Hematopoietic multipotent progenitor cell treated with erythropoietin and hydrocortisone succinate and interleukin-3 and kit ligand, for 15 days (in vitro differentiated cells): ENCODE results near the gene C6.
"Not testable (repeated sequence)": the region's sequence is repeated elsewhere in the genome, so short reads cannot be mapped to it uniquely, and the experiment has no call there.

ENCODE experiments used
- DNase-seq: peaks from one replicate; pipeline ENCODE4 v3.0.0-alpha.2; 2015; ENCODE audit warnings: low spot score

The C6 gene

DNA sequence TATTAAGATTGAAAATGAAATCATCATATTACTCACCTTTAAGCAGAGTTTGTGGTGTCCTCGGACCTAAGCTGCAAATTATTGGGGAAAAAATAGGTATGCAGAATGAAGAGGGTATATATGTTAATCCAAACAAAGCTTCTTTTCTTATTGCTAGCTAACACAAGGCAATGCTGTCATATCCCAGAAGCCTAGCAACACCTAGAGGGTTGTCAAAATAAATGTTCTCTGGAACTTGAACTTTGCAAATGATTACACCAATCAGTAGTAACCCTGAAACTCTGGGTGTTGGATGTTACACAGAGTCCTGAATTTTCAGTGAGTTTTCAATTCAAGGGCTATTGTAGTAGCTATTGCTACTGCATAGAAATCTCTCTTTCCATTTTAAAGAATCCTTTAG, at the start of gene C6:
C6 (minus strand) TSS at position 193 of the 400 bp plus-strand sequence. CDS start 10,302 bp downstream, outside the sequence.
- no peak for DNase-seq

DNA sequence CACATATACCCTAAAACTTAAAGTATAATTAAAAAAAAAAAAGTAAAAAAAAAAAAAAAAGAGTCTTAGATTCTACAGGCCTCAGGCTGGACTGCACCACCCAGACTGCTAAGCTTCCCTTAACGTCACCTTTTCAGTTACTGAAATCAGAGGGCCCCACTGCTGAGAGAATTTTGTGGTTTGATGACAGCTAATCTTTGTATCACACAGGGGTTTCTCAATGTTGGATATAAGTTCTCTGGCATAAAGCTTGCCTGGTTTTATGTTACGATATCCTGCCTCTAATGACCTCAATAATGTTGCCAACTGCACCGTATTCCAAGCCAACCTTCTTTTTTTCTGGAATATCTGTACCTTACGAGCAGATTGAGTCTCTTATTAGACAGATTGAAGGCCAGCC, 43.1 kb upstream of the C6 start:
- DNase-seq: no peak

DNA sequence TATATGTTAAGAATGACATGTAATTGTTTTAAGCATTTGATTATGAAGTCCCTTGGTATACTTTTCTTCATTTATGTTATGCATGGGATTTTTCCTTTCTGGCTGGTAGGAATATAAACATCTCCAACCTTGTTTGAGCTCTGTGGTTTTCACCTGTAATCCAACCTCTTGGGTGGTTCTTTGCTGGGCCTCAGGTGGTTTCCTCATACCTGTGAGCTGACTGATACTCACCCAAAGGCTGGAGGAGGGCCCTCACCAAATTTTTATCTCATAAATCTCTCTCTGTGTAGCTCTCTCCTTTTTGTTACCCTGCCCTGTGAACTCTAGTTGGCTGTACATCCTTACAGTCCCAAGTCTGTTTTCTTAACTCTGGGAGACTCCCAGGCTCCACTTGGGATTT, 39.8 kb upstream of the C6 start:
- DNase-seq: no peak

DNA sequence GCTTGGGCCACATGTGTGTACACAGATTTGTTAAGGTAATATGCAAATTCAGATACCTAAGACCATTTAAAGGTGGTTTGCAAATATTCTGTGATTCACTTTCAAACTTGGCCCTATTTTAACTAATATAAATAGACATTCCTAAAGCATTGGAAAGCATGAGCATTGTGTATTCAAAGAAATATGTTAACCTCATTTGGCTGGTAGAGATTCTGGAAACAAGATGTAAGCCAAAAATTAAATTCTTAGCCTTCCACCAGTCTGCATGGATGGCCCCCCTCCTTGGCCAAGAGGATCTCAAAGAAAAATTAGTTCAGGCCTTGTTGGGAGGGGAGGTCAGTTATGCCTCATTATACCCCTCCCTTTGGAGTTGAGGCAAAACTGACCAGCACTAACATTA, 38.7 kb upstream of the C6 start:
- no peak for DNase-seq

DNA sequence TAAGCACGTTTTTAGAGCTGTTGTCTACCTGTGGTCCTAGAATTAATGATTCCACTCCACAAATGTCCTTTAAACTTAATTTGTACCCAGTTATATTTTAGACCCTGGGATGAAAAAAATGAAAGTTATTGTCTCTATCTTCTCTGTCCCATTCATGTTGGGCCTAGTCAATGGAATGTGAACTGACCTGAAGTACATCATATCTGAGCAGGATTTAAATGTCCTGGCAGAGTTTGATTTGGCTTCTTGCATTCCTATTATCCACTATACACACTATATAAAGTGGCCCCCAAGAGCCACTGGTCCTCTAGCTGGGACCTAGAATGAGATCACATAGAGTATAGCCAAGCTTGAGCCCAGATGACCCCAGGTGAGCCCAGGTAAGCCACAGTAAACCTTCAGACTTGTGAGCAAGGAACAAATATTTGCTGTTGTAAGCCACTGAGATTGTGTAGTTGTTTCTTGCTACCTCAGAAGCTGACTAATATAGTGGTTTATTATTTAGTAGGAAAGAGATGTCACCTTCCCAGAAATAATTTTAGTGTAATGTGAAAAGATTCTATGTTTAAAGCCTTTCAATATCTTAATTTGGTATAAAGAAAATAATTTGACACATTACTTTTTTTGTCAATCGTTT, 37.1 kb upstream of the C6 start:
- DNase-seq: no peak

DNA sequence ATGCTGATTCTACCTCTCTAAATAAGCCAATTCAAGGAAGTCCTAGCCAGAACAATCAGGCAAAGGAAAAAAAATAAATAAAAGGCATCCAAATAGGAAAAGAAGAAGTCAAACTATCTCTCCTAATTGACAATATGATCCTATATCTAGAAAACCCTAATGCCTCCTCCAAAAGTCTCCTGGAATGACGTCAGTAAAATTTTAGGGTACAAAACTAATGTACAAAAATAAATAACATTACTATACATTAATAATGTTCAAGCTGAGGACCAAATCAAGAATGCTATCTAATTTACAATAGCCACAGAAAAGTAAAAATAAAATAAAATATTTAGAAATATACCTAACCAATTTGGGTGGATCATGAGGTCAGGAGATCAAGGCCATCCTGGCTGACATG, 33.8 kb upstream of the C6 start:
- no peak for DNase-seq

DNA sequence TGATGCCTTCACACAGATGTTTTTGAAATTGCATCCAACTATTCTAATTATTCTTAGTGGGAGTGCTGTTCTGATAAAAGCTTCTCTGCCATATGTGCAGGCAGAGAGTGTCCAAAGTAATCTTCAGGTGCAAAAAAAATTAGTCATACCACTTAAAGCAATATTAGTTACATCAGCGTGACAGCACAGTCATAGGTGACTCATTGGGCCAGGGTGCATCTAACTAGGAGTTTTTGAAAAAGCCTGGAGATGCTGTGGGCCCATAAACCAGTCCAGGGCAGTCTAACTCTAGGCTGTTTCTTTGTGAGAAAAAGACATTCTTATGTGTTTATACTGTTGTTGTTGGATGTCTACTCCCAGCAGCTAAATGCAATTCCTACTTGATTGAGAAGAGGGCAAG, 33.0 kb upstream of the C6 start:
- DNase-seq: no peak

DNA sequence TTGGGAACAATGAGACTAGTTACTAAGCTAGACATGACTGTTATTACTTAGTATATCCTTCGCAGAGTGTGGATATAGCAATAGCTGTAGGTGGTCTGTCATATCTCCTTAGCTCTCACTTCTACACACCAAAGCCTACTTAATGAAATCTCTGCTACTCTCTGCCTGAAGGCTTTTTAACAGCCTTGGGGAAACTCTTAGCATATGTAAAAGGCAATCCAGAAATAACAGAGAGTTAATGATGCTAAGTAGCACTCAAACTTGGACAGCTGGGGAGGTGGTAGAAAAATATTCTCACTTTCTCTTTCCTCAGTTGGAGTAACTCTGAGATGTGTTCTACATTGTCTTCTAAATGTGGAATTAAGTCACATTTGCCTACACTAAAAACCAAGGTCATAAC, 30.2 kb upstream of the C6 start:
- DNase-seq: no peak

DNA sequence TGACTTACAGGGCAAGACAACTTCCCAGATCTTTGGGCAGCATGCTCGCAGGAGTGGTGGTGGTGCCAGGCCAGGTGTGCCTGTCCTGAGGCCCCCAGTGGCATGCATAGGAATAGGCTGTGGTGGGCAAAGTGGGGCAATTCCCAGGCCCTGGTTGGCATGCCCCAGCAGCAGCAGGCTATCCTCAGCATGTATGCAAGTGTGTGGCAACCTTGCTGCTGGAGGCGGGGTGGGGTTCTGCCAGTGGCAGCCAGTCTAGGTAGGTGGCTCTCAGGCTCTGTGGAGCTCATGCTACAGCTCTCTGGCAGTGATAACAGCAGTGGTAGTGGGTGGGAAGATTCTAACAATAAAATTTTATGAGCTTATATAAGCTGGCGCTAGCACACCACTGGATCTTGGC, 27.7 kb upstream of the C6 start:
- DNase-seq: no peak

DNA sequence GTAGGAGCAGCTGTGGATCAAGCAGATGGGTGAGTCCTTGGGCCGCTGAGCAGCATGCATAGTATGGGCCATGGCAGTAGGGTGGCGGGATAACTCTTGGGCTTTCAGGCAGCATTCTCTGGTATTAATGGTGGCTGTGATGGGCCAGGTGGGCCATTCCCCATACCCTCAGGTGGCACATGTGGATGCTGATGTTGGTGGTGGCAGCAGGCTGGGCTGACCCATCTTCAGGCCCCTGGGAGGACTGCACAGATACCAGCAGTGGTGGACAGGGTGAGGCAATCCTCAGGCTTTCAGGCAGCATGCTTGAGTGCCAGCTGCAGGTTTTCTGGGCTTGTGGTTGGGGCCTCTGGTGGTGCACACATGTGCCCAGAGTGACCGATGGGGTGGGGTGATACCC, 27.1 kb upstream of the C6 start:
- DNase-seq: no peak

DNA sequence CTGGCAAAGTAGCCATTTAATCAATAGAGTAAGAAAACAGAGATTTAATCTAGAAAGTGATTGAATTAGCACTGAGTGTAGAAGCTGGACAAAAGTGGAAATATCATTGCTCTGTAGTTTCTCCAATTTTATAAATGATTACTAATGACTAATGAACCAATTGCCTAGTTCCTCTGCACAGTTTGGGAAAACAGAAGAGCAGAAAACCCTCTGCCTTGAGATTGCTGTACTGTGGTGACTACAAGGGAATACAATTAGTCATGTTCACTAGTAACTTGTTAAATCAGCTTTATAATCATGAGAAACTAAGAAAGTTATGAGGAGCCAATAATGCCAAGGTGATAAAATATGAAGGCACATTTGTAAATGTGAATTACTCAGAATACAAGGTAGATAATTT, 21.1 kb upstream of the C6 start:
- DNase-seq: no peak

DNA sequence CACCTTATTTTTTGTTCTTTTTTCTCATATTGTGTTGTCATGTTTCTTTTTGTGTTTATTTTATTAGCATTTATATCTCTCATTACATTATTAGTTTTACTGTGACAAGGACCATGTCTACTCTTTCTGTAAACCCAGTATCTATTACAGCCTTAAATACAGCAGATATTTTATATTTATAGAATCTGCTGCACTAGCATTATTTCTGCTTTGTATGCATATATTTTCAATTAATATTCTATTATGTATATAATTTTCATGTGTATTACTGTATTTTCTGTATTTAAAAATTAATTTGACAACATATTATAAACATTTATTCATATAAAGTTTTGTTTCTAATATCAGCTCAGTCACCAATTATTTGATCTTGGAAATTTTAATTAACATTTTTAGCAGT, 19.5 kb upstream of the C6 start:
- no peak for DNase-seq

DNA sequence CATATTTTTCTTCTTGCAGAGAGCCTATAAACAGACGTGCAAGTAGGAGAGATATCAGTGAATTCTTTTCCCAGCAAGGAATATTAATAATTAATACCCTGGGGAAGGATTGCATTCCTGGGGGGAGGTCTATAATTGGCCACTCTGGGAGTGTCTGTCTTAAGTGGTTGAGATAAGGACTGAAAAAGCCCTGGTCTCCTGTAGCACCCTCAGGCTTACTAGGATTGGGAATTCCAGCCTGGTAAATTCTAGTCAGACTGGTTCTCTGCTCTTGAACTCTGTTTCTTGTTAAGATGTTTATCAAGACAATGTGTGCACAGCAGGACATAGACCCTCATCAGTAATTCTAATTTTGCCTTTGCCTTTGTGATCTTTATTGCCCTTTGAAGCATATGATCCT, 16.9 kb upstream of the C6 start:
- not testable (repeated sequence) for DNase-seq

DNA sequence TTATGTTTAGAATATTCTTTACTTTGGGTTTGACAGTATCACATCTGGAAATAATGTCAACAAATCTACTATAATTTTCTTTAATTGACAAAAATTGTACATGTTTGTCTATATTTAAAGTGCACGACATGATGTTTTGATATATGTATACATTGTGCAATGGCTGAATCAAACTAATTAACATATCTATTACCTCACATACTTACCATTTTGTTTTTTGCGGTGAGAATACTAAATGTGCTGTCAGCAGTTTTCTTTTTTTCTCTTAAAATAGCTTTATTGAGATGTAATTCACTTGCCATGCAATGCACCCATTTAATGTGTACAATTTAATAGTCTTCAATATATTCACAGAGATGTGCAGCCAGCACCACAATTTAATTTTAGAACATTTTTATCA, 10.6 kb upstream of the C6 start:
- no peak for DNase-seq

DNA sequence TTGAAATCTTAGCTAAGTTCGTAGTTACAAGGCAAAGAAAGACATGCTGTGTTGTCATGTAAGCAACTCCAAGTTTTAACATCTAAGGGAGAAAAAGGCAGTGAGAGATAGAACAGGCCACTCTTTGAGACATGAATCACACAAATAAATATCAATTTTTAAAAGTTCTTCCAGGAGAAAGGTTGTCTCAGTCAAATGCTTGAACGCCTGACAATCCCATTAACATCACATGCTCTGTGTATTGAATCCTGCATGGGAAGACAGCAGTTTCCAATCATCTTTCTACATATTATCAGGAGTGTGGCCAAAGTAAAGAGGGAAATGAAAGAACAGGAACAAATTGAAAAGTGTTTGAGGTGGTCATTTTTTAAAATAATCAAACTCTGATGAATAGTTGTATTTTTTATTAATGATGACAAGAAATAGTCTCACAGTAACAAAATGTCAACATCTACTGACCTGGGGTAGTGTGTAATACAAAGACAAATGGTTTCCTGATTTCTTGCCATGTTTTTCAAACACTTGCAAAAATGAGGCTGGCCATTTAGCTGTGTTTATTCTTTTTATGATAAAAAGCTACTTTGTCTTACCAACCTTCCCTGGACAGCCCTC, 6.4 kb upstream of the C6 start:
- DNase-seq: no peak

DNA sequence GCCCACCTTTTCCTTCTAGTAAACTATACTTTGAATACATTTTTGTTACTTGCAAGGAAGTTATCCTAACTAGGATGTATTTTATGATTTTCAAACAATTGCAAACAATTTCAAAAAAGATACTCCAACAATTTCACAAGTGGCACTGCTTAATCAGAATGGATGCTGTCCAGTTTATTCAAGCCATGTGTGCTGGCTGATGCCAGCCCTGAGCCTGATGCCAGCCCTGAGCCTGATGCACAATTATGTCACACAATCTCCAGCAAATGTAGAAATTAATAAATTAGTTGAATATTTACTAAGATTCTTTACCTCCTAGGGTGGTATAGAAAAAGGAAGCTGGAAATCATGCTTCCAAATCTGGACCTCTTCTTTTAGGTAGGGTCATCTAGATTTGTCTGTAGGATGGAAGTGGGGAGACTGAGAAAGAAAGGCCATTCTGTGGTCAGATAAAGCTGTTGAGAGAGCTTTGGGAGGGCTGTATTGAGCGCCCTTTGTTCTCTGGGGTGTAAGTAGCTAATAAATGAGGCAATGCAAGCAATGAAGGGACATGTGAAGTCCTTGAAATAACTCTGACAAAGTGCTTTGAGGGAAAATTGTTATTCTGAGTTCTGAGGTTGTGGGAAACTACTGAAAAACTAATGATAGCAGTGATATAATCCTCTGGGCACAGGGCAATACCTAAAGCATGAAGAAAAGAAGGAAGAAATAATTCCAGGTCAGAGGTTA, 5.8 kb upstream of the C6 start:
- no peak for DNase-seq

DNA sequence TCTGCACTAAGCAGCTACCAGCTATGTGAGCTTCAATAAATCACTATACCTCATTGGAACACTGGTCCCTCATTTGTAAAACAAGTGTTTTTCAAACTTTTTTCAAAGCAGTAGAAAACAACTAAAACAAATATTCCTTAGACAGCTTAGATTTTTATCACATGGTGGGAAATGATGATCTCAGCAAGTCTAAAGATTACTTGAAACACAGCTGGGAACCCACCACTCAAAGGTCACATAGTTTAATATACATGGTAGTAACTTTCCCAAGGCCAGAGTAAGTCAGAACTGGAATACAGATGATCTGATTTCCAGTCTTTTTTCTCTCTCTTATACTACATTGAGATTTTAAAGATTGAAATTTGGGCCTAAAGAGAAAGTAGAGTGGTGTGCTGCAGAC, 850 bp upstream of the C6 start:
- no peak for DNase-seq

DNA sequence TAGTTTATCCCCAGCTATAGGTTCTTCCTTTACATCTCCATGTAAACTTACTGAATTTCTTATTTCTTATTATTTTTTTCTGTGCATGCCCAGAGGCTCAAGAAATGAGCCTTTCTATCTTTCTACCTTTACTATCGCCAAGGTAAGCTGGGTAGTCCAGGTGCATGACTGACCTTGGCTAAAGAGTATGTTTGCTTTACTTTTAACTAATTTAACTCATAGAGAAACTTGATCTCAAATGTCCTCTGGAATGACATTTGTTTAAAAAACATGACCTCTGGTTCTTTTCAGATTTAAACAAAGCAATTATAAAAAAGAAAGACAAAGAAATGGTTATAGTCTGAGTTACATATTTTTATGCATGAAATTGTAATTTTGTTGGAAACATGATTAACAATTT, 397 bp downstream of the C6 start:
- no peak for DNase-seq

DNA sequence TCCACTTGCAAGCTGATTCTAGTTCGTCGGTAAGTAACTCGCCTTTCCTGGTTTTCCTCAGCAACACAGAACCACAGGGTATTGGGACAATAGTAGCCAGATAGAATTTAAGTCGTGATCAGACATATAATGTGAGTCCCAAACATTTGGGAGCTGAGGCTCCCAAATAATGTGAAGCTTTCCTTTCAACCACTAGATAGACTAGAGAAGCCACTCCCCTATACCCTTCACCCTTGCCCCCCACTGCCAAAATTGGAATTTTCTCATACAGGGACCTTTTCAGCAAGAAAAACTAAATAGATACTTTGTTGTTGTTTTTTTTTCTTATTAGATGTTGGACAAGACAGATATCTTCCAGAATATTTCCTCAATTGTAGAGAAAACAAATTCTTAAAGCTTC, 1.9 kb downstream of the C6 start:
- no peak for DNase-seq

DNA sequence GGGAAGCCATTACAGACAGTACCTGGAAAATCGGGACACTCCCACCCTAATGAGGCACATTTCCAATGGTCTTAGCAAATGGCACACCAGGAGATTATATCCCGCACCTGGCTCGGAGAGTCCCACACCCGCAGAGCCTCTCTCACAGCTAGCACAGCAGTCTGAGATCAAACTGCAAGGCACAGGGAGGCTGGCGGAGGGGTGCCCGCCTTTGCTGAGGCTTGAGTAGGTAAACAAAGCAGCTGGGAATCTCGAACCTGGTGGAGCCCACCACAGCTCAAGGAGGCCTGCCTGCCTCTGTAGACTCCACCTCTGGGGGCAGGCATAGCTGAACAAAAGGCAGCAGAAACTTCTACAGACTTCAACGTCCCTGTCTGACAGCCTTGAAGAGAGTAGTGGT, 7.9 kb downstream of the C6 start:
- not testable (repeated sequence) for DNase-seq

DNA sequence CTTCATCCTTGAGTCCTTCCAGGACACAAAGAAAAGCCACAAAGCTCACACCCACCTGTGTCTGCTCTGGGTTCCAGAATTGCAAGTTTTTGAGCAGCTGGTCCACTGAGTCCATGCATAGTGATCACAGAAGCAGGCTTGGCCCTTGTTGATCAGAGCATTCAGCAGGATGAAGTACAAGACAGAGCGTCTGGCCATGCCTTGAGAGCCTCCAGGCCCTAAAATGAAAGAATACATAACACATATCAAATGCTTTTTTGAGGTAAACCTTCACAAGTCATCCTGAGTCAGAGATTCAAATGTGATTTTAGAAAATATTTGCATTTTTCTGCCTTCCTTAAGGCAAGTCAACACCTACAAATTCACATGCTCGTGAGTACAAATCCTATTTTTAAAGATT, 10.3 kb downstream of the C6 start:
- DNase-seq: no peak

DNA sequence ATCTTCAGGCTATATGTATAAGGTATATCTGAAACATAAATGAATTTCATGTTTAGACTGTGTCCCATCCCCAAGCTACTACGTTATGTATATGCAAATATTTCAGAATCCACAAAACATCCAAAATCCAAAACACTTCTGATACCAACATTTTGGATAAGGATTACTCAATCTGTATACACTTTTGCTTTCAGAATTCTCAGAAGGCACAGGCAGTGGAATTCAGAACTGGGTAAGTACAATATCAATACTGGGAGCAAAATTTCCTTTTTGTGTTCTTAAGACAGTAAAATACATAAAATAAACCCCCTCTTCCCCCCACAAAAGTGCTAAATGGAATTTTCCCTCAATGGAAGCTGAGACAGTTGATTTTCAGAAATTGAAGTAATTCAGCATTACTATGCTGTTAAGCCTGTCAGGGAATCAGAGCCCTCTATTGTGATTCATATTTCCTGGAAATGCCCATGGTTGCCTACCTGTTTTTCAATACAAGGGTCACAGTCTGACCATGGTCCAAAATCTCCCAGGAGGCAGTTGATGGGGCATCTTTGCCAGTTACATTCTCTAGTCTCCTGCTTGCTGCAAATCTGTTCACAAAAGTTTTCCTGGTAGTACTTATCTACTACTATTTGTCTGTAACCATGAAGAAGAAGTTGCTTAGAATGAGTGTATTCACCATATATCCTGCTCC, 12.1 kb downstream of the C6 start:
- no peak for DNase-seq

DNA sequence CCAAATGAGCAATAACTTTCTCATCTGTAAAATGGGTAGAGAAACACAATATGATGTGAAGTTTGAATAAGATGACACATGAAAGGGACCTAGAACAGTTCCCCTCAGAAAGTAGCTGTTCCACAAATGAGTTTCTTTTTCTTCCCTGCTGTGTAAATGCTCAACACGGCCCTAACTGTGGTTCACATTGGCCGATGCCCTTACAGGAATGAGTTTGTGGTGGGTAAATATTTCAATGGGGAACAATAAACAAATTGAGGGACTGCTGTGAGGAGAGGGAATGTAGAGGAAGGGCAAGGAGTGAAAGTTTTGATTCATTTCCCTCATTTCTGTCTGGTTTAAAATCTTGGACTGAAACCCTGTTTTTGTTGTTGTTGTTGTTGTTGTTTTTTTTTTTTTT, 12.8 kb downstream of the C6 start:
- DNase-seq: no peak
